Heart right ventricle (tissue), 16 donors: Measurements from ENCODE around the gene B3GNT9. TPM values are rescaled to one million over a fixed set of nuclear protein-coding genes. Genes with fewer than 3 reads are reported as not detected.

Source experiments
- ATAC-seq, 8 donors: fragments of 200-7000 bp; cut with Tn5 transposase; one replicate each; pipeline ENCODE4 v1.9.1; 2020; ENCODE audit warnings: mild to moderate bottlenecking in 8 of 8, moderate library complexity in 8 of 8, moderate number of reproducible peaks in 1 of 8
- DNase-seq, 2 donors: peaks; one replicate each; pipeline ENCODE4 v3.0.0-alpha.2; 2020
- H3K27ac ChIP-seq, 10 donors: fragments of 200-600 bp; sonication (generic) in 2 of 10; one replicate each; pipeline versions ENCODE4 v1.5.0 to v1.8.0; 2020 to 2022; ENCODE audit warnings: mild to moderate bottlenecking in 3 of 10
- H3K27me3 ChIP-seq, 7 donors: fragments of 200-600 bp; one replicate each; pipeline ENCODE4 v1.8.0; 2021 to 2022; ENCODE audit warnings: mild to moderate bottlenecking in 2 of 7
- H3K36me3 ChIP-seq, 9 donors: fragments of 200-600 bp; sonication (generic) in 1 of 9; one replicate each; pipeline versions ENCODE4 v1.5.0 to v1.8.0; 2020 to 2022; ENCODE audit warnings: mild to moderate bottlenecking in 2 of 9
- H3K4me1 ChIP-seq, 9 donors: fragments of 200-600 bp; sonication (generic) in 1 of 9; one replicate each; pipeline versions ENCODE4 v1.5.0 to v1.8.0; 2020 to 2022; ENCODE audit warnings: mild to moderate bottlenecking in 4 of 9
- H3K4me3 ChIP-seq, 10 donors: fragments of 200-600 bp; sonication (generic) in 2 of 10; one replicate each; pipeline versions ENCODE4 v1.5.0 to v1.8.0; 2020 to 2022; ENCODE audit warnings: mild to moderate bottlenecking in 7 of 10, moderate library complexity in 2 of 10
- H3K9me3 ChIP-seq, 11 donors: fragments of 200-600 bp in 10 of 11; sonication (generic) in 2 of 11; one replicate each; pipeline versions ENCODE4 v1.5.0 to v1.8.0; 2013 to 2022; ENCODE audit warnings: mild to moderate bottlenecking in 2 of 11, control low read depth in 1 of 11, moderate library complexity in 1 of 11
- WGBS, 2 donors: extraction: QIAGEN DNeasy Blood & Tissue Kit; methylation state at CpG; one replicate each; pipeline ENCODE4 v1.1.7; 2013; ENCODE audit warnings: inconsistent platforms in 1 of 2; 5-methylcytosine and 5-hydroxymethylcytosine counted together
- intact Hi-C, 10 donors: fragments of 100-400 bp; cut with DNase I; formaldehyde crosslinking; loops; one replicate each; pipeline versions ENCODE4 v1.11.1 to v1.14.2; 2022
- polyA plus RNA-seq, 2 donors: library from polyadenylated mRNA; stranded (reverse); fragments of 200-250 nt; gene quantifications; one replicate each; pipeline ENCODE4 v1.2.3, GENCODE V29; 2013
- total RNA-seq, 10 donors: library from RNA; stranded (reverse); fragmentation: NEBNext Ultra II Directional in 3 of 10; extraction: Animal tissue kit (Norgen Biotek cat#: 25700) in 3 of 10; gene quantifications; one replicate each; pipeline versions ENCODE4 v1.2.1 to v1.2.4, GENCODE V29; 2021 to 2023
- TF ChIP-seq, protein P1 (sequence below), 9 donors: fragments of 200-600 bp; sonication (generic) in 2 of 9; IDR thresholded peaks; one replicate each; pipeline versions ENCODE4 v1.5.0 to v1.8.0; 2021 to 2022; ENCODE audit warnings: antibody characterized with exemption in 9 of 9, mild to moderate bottlenecking in 5 of 9, moderate library complexity in 1 of 9
- donor health status: Arrhythmogenic right ventricular cardiomyopathy.
- donor health status: ischemic (EF 13 %, LVEDD 7.1; RV severe dilation, severe dysfunction).
- donor health status: healthy with polysubstance abuse.
- donor health status: DM: no; HTN: yes; CAD: no.
- donor health status: DM: no; HTN: no; CAD: no.
- donor health status: ischemic (EF 25% LVEDD 6.9; RV normal size, moderate dysfunction).
- donor health status: ischemic (EF 25% LVEDD 5.7; RV mildly dilated, moderate dysfunction).
- donor health status: healthy.
- donor health status: DM: yes; HTN: yes; CAD: no.
- donor health status: Ischemic cardiomyopathy.
- donor health status: ischemic (EF 35%, LVEDD 5.7; RV mildly dilated, moderate dysfunction).
- donor health status: nonischemic (EF 11% LVEDD 7.7; RV severe dilation, severe dysfunction).
- donor health status: DM: yes; HTN: yes; CAD: no.
- donor health status: PGD.
- donor health status: ischemic (EF 29% LVEDD 5.4; RV normal size, mild dysfunction).
- donor health status: nonischemic (EF 23%, LVEDD 6.1; RV moderate dilation, normal function).

Gene B3GNT9
- total and polyA plus RNA-seq, 12 donors, result 5.4 to 19.1 (median 9.6) TPM

- H3K4me1 ChIP-seq, result peaks cover 31 to 72% (median 55%) of the 10 kb centered on the region in 9 donors
- 81 to 87% methylated on average over 5 of the region's 5 CpGs for WGBS, 2 donors
- H3K27me3 ChIP-seq, result peaks cover 0 to 91% (median 24%) of the 10 kb centered on the region in 7 donors
- intact Hi-C loops, result no loop called here
- no peak overlapping the region for H3K4me3 ChIP-seq
- no peaks in the 10 kb centered on the region for H3K36me3 ChIP-seq
- H3K27ac ChIP-seq, result no peak overlapping the region
- TF ChIP-seq, protein P1, sequence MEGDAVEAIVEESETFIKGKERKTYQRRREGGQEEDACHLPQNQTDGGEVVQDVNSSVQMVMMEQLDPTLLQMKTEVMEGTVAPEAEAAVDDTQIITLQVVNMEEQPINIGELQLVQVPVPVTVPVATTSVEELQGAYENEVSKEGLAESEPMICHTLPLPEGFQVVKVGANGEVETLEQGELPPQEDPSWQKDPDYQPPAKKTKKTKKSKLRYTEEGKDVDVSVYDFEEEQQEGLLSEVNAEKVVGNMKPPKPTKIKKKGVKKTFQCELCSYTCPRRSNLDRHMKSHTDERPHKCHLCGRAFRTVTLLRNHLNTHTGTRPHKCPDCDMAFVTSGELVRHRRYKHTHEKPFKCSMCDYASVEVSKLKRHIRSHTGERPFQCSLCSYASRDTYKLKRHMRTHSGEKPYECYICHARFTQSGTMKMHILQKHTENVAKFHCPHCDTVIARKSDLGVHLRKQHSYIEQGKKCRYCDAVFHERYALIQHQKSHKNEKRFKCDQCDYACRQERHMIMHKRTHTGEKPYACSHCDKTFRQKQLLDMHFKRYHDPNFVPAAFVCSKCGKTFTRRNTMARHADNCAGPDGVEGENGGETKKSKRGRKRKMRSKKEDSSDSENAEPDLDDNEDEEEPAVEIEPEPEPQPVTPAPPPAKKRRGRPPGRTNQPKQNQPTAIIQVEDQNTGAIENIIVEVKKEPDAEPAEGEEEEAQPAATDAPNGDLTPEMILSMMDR (IDR thresholded peaks at IDR 0.05), result no peak
- no peaks in the 10 kb centered on the region for H3K9me3 ChIP-seq
- DNase-seq (no peak), ATAC-seq (no peak)
These were observed 15.9 kb upstream of the B3GNT9 start for GRCh38 chr16:67166598-67167168.

DNA sequence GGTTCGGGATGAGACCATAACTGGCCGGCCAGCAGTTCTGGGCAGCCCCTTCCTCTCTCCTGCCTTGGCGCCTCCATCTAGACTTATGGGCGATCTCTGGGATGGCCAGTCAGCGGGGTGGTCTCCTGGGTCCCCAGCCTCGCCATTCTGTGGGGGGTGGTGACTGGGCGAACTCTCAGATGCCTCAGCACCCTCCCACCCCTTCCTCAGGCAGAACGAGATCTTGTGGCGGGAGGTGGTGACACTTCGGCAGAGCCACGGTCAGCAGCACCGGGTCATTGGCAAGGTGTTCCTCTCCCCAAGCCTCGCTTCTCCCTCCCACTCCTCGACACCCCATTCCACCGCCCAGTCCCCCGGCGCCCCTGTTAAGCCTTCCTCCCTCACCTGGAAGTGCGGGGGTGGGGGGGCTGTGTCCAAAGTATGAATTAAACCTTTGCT lies 15.3 kb upstream of the B3GNT9 start:
- 46 to 47% methylated on average over 16 to 18 of the region's 18 CpGs for WGBS, 2 donors
- no peaks in the 10 kb centered on the region for H3K36me3 ChIP-seq
- no peak overlapping the region for H3K27ac ChIP-seq
- ATAC-seq (no peak), DNase-seq (no peak)
- H3K27me3 ChIP-seq, result peaks cover 0 to 97% (median 24%) of the 10 kb centered on the region in 7 donors
- intact Hi-C loops, result no loop called here
- no peaks in the 10 kb centered on the region for H3K9me3 ChIP-seq
- H3K4me1 ChIP-seq, result peaks cover 37 to 72% (median 60%) of the 10 kb centered on the region in 9 donors
- TF ChIP-seq, protein P1 (IDR thresholded peaks at IDR 0.05), result no peak
- no peak overlapping the region for H3K4me3 ChIP-seq

DNA sequence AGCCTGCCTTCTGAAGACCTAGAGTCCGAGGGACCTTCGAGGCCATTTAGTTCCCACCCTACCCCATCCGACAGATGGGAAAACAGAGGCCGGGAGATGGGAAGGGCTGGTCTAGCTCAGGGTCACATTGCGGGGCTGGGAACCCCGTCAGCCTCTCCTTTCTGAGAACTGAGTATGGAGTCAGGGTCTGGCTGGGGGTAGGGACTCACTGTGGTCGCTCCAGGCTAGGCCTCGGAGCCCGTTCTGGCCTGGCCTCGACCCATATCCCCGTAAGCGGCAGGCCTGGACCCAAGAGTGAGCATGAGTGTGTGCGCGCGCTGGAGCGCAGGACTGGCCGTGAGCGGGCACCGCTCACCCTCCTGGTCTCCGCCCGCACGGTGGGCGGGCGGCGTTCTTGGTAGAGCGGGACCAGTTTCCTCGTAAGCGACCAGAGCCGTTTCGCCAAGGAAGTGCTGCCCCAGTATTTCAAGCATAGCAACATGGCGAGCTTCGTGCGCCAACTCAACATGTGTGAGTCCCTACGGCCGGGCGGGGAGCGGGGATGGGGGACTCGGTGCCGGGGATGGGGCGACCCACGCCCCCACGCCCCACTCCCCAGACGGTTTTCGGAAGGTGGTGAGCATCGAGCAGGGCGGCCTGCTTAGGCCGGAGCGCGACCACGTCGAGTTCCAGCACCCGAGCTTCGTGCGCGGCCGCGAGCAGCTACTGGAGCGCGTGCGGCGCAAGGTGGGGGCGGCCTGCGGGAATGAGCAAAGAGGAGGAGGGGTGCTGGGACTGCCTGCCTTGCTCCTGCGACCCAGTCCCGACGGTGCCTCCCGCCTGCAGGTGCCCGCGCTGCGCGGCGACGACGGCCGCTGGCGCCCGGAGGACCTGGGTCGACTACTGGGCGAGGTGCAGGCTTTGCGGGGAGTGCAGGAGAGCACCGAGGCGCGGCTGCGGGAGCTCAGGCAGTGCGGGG lies 14.6 kb upstream of the B3GNT9 start:
- peak overlapping the region in 9 of 10 donors; percentile 49 to 85 (median 76) for H3K27ac ChIP-seq

DNA sequence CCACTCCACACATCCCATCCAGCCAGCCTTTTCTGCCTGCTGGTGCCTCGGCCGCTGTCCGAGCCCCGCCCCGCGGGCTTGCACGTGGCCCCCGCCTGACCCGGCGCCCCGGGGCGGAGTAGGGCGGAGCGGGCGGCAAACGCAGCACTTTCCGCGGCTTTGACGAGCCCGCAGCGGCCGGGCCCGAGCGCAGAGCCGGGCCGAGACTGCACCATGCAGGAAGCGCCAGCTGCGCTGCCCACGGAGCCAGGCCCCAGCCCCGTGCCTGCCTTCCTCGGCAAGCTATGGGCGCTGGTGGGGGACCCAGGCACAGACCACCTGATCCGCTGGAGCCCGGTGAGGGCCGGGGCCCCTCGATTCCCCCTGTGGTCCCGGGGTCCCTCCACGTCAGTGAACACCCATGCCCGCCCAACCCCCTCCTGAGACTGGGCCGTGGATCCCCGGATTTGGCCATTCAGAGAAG lies 13.8 kb upstream of the B3GNT9 start, which contains the start of gene HSF4:
TSS of gene HSF4 (plus strand) at position 147 of the 463 bp plus-strand sequence. CDS start at position 214, 67 bp downstream.
- Histone ChIP-seq H3K4me1 (peaks cover 33 to 67% (median 57%) of the 10 kb centered on the region in 9 donors), H3K4me3 (peak within 1 kb of the TSS; percentile 41 to 55 (median 48)), H3K27me3 (peaks cover 0 to 85% (median 24%) of the 10 kb centered on the region in 7 donors), H3K9me3 (no peaks in the 10 kb centered on the region), H3K36me3 (no peaks in the 10 kb centered on the region), H3K27ac (peak within 1 kb of the TSS; percentile 68 to 87 (median 80))
- WGBS, 2 donors, result 1 to 2% methylated on average over 36 to 41 of the region's 41 CpGs
- ATAC-seq (peak; percentile 32 to 48 (median 42)), DNase-seq (peak in 1 of 2 donors; percentile 78)
- intact Hi-C loops, result no loop called here
- TF ChIP-seq, protein P1 (IDR thresholded peaks at IDR 0.05), result no peak

More for the DNA sequence above, 14.6 kb upstream of the B3GNT9 start:
- H3K4me1 ChIP-seq, result peaks cover 37 to 69% (median 63%) of the 10 kb centered on the region in 9 donors
- intact Hi-C loops, result no loop called here
- H3K9me3 ChIP-seq, result no peaks in the 10 kb centered on the region
- ATAC-seq (no peak), DNase-seq (no peak)
- peak overlapping the region; percentile 41 to 55 (median 48) for H3K4me3 ChIP-seq
- WGBS, 2 donors, result 22% methylated on average over 62 to 85 of the region's 85 CpGs
- no peaks in the 10 kb centered on the region for H3K36me3 ChIP-seq
- TF ChIP-seq, protein P1 (IDR thresholded peaks at IDR 0.05), result no peak
- H3K27me3 ChIP-seq, result peaks cover 0 to 92% (median 24%) of the 10 kb centered on the region in 7 donors
